ENCODE measurements around the gene MET. TPM values are rescaled to one million over a fixed set of nuclear protein-coding genes. Genes with fewer than 3 reads are reported as not detected.
"Not testable (repeated sequence)": the region's sequence is repeated elsewhere in the genome, so short reads cannot be mapped to it uniquely, and the experiment has no call there.

MET gene
- total and polyA plus RNA-seq, 7 experiments from 2014 or later, result 0.19 to 1.0 (median 0.73) TPM; not detected in 4

- H3K36me3 ChIP-seq (ENCODE audit: control insufficient read depth in 2 of 3, insufficient read depth in 3 of 3, low read length in 3 of 3), result no peaks in the 10 kb centered on the region
- Mint-ChIP-seq H3K4me3 (no peak overlapping the region), H3K27ac (no peak overlapping the region), H3K27me3 (peaks cover 4 to 34% (median 32%) of the 10 kb centered on the region in 5 donors), H3K4me1 (no peaks in the 10 kb centered on the region), H3K36me3 (no peaks in the 10 kb centered on the region), H3K9me3 (peaks cover 0 to 6% (median 0%) of the 10 kb centered on the region in 11 donors)
- H3K4me3 ChIP-seq (ENCODE audit: low read length), result no peak overlapping the region
- ChIA-PET POLR2A (no interaction called here), CTCF (no interaction called here)
- H3K4me1 ChIP-seq (ENCODE audit: control insufficient read depth in 2 of 2, insufficient read depth in 2 of 2, low read length in 2 of 2), result no peaks in the 10 kb centered on the region
- no peak overlapping the region for H3K27ac ChIP-seq (ENCODE audit: low read depth, low read length)
- DNase-seq (no peak), ATAC-seq (no peak)
- no peaks in the 10 kb centered on the region for H3K9me3 ChIP-seq (ENCODE audit: control insufficient read depth in 2 of 3, low read length in 3 of 3)
- no peaks in the 10 kb centered on the region for H3K27me3 ChIP-seq (ENCODE audit: control insufficient read depth in 2 of 2, insufficient read depth in 2 of 2, low read length in 2 of 2)
- intact Hi-C loops (cut with micrococcal nuclease), result no loop called here
Observed at GRCh38 chr7:116647290-116647689, 24.7 kb upstream of the MET start.

- Mint-ChIP-seq H3K27ac (no peak overlapping the region), H3K36me3 (no peaks in the 10 kb centered on the region), H3K9me3 (peaks cover 0 to 6% (median 0%) of the 10 kb centered on the region in 11 donors), H3K4me3 (no peak overlapping the region), H3K4me1 (no peaks in the 10 kb centered on the region), H3K27me3 (peaks cover 6 to 37% (median 29%) of the 10 kb centered on the region in 5 donors)
- no peaks in the 10 kb centered on the region for H3K27me3 ChIP-seq (ENCODE audit: control insufficient read depth in 2 of 2, insufficient read depth in 2 of 2, low read length in 2 of 2)
- H3K27ac ChIP-seq (ENCODE audit: low read depth, low read length), result no peak overlapping the region
- DNase-seq (no peak), ATAC-seq (no peak)
- H3K4me3 ChIP-seq (ENCODE audit: low read length), result no peak overlapping the region
- intact Hi-C loops (cut with micrococcal nuclease), result no loop called here
- ChIA-PET POLR2A (no interaction called here), CTCF (no interaction called here)
- H3K4me1 ChIP-seq (ENCODE audit: control insufficient read depth in 2 of 2, insufficient read depth in 2 of 2, low read length in 2 of 2), result no peaks in the 10 kb centered on the region
- H3K9me3 ChIP-seq (ENCODE audit: control insufficient read depth in 2 of 3, low read length in 3 of 3), result no peaks in the 10 kb centered on the region
- H3K36me3 ChIP-seq (ENCODE audit: control insufficient read depth in 2 of 3, insufficient read depth in 3 of 3, low read length in 3 of 3), result no peaks in the 10 kb centered on the region
Observed at GRCh38 chr7:116647861-116648260, 24.1 kb upstream of the MET start.

- Mint-ChIP-seq H3K27me3 (peaks cover 6 to 40% (median 19%) of the 10 kb centered on the region in 5 donors), H3K27ac (no peak overlapping the region), H3K36me3 (no peaks in the 10 kb centered on the region), H3K4me1 (no peaks in the 10 kb centered on the region), H3K9me3 (peaks cover 0 to 6% (median 0%) of the 10 kb centered on the region in 11 donors), H3K4me3 (no peak overlapping the region)
- Histone ChIP-seq H3K4me3 (ENCODE audit: low read length) (no peak overlapping the region), H3K36me3 (ENCODE audit: control insufficient read depth in 2 of 3, insufficient read depth in 3 of 3, low read length in 3 of 3) (no peaks in the 10 kb centered on the region), H3K4me1 (ENCODE audit: control insufficient read depth in 2 of 2, insufficient read depth in 2 of 2, low read length in 2 of 2) (no peaks in the 10 kb centered on the region), H3K27ac (ENCODE audit: low read depth, low read length) (no peak overlapping the region), H3K27me3 (ENCODE audit: control insufficient read depth in 2 of 2, insufficient read depth in 2 of 2, low read length in 2 of 2) (no peaks in the 10 kb centered on the region), H3K9me3 (ENCODE audit: control insufficient read depth in 2 of 3, low read length in 3 of 3) (no peaks in the 10 kb centered on the region)
- CTCF ChIA-PET, result no interaction called here
- POLR2A ChIA-PET, result no interaction called here
- DNase-seq (no peak), ATAC-seq (no peak)
- intact Hi-C loops (cut with micrococcal nuclease), result no loop called here
Observed at GRCh38 chr7:116650436-116650835, 21.6 kb upstream of the MET start.

GRCh38 chr7:116652793-116653192 lies 19.2 kb upstream of the MET start:
- Mint-ChIP-seq H3K27ac (no peak overlapping the region), H3K27me3 (peaks cover 6 to 32% (median 12%) of the 10 kb centered on the region in 5 donors), H3K4me1 (no peaks in the 10 kb centered on the region), H3K36me3 (no peaks in the 10 kb centered on the region), H3K4me3 (no peak overlapping the region), H3K9me3 (peaks cover 0 to 6% (median 0%) of the 10 kb centered on the region in 11 donors)
- H3K4me3 ChIP-seq (ENCODE audit: low read length), result no peak overlapping the region
- no peak overlapping the region for H3K27ac ChIP-seq (ENCODE audit: low read depth, low read length)
- no peaks in the 10 kb centered on the region for H3K4me1 ChIP-seq (ENCODE audit: control insufficient read depth in 2 of 2, insufficient read depth in 2 of 2, low read length in 2 of 2)
- no peaks in the 10 kb centered on the region for H3K9me3 ChIP-seq (ENCODE audit: control insufficient read depth in 2 of 3, low read length in 3 of 3)
- CTCF ChIA-PET, result no interaction called here
- no peaks in the 10 kb centered on the region for H3K27me3 ChIP-seq (ENCODE audit: control insufficient read depth in 2 of 2, insufficient read depth in 2 of 2, low read length in 2 of 2)
- no peaks in the 10 kb centered on the region for H3K36me3 ChIP-seq (ENCODE audit: control insufficient read depth in 2 of 3, insufficient read depth in 3 of 3, low read length in 3 of 3)
- POLR2A ChIA-PET, result no interaction called here
- DNase-seq (no peak), ATAC-seq (no peak)
- intact Hi-C loops (cut with micrococcal nuclease), result no loop called here

DNA sequence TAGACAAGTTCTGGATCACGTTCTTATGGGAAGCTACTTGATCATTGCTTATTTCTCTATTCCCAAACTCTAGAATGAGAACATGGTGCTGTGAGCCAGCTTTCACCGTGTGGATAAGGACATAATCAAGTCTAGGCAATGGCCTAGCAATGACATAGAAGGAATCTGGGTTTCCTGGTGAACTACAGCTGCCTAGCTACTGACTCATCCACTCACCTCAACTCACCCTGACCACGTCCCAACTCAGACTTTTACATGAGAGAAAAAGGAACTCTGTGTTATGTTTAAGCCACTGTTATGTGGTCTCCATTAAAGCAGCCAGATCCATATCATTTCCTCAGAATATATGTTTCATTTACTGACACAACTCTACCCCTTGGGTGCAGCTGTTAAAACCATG lies 18.8 kb upstream of the MET start:
- DNase-seq, result no peak
- Histone ChIP-seq H3K36me3 (ENCODE audit: control insufficient read depth in 2 of 3, insufficient read depth in 3 of 3, low read length in 3 of 3) (no peaks in the 10 kb centered on the region), H3K4me1 (ENCODE audit: control insufficient read depth in 2 of 2, insufficient read depth in 2 of 2, low read length in 2 of 2) (no peaks in the 10 kb centered on the region), H3K27ac (ENCODE audit: low read depth, low read length) (no peak overlapping the region), H3K27me3 (ENCODE audit: control insufficient read depth in 2 of 2, insufficient read depth in 2 of 2, low read length in 2 of 2) (no peaks in the 10 kb centered on the region), H3K9me3 (ENCODE audit: control insufficient read depth in 2 of 3, low read length in 3 of 3) (no peaks in the 10 kb centered on the region), H3K4me3 (ENCODE audit: low read length) (no peak overlapping the region)
- H3K36me3 Mint-ChIP-seq, result no peaks in the 10 kb centered on the region
- no peak overlapping the region for H3K4me3 Mint-ChIP-seq
- ATAC-seq, result no peak
- intact Hi-C loops (cut with micrococcal nuclease), result no loop called here
- ChIA-PET CTCF (no interaction called here), POLR2A (no interaction called here)
- peaks cover 0 to 6% (median 0%) of the 10 kb centered on the region in 11 donors for H3K9me3 Mint-ChIP-seq
- H3K4me1 Mint-ChIP-seq, result no peaks in the 10 kb centered on the region
- peaks cover 4 to 32% (median 12%) of the 10 kb centered on the region in 5 donors for H3K27me3 Mint-ChIP-seq
- no peak overlapping the region for H3K27ac Mint-ChIP-seq

- Histone ChIP-seq H3K4me1 (ENCODE audit: control insufficient read depth in 2 of 2, insufficient read depth in 2 of 2, low read length in 2 of 2) (no peaks in the 10 kb centered on the region), H3K36me3 (ENCODE audit: control insufficient read depth in 2 of 3, insufficient read depth in 3 of 3, low read length in 3 of 3) (no peaks in the 10 kb centered on the region), H3K4me3 (ENCODE audit: low read length) (no peak overlapping the region), H3K9me3 (ENCODE audit: control insufficient read depth in 2 of 3, low read length in 3 of 3) (no peaks in the 10 kb centered on the region), H3K27me3 (ENCODE audit: control insufficient read depth in 2 of 2, insufficient read depth in 2 of 2, low read length in 2 of 2) (no peaks in the 10 kb centered on the region), H3K27ac (ENCODE audit: low read depth, low read length) (no peak overlapping the region)
- H3K9me3 Mint-ChIP-seq, result peaks cover 0 to 6% (median 0%) of the 10 kb centered on the region in 11 donors
- DNase-seq (no peak), ATAC-seq (no peak)
- no peaks in the 10 kb centered on the region for H3K4me1 Mint-ChIP-seq
- ChIA-PET CTCF (no interaction called here), POLR2A (no interaction called here)
- peaks cover 4 to 34% (median 12%) of the 10 kb centered on the region in 5 donors for H3K27me3 Mint-ChIP-seq
- H3K36me3 Mint-ChIP-seq, result no peaks in the 10 kb centered on the region
- H3K27ac Mint-ChIP-seq, result no peak overlapping the region
- H3K4me3 Mint-ChIP-seq, result no peak overlapping the region
- intact Hi-C loops (cut with micrococcal nuclease), result no loop called here
Observed at GRCh38 chr7:116653646-116654045, 18.4 kb upstream of the MET start.

DNA sequence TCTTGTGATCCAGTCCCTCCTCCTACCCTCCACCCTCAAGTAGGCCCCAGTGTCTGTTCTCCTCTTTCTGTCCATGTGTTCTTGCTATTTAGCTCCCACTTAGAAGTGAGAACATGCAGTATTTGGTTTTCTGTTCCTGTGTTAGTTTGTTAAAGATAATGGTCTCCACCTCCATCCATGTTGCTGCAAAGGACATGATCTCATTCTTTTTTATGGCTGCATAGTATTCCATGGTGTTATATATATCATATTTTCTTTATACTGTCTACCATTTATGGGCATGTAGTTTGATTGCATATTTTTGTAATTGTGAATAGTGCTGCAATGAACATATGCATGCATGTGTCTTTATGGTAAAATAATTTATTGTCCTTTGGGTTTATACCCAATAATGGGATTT lies 12.7 kb upstream of the MET start:
- ATAC-seq; intact Hi-C loops (cut with micrococcal nuclease); H3K27me3 ChIP-seq (ENCODE audit: control insufficient read depth in 2 of 2, insufficient read depth in 2 of 2, low read length in 2 of 2); H3K27ac Mint-ChIP-seq; H3K36me3 Mint-ChIP-seq; H3K4me3 Mint-ChIP-seq; H3K4me1 Mint-ChIP-seq; DNase-seq; H3K4me1 ChIP-seq (ENCODE audit: control insufficient read depth in 2 of 2, insufficient read depth in 2 of 2, low read length in 2 of 2); H3K36me3 ChIP-seq (ENCODE audit: control insufficient read depth in 2 of 3, insufficient read depth in 3 of 3, low read length in 3 of 3); H3K4me3 ChIP-seq (ENCODE audit: low read length); CTCF ChIA-PET; POLR2A ChIA-PET; H3K9me3 ChIP-seq (ENCODE audit: control insufficient read depth in 2 of 3, low read length in 3 of 3); H3K27ac ChIP-seq (ENCODE audit: low read depth, low read length): not testable (repeated sequence)
- peaks cover 0 to 12% (median 3%) of the 10 kb centered on the region in 11 donors for H3K9me3 Mint-ChIP-seq
- peaks cover 10 to 34% (median 24%) of the 10 kb centered on the region in 5 donors for H3K27me3 Mint-ChIP-seq

Measured in naive thymus-derived CD4-positive, alpha-beta T cell (primary cell).